ENCODE measurements around the gene GABPB1. TPM values are rescaled to one million over a fixed set of nuclear protein-coding genes. Genes with fewer than 3 reads are reported as not detected.
"Not testable (repeated sequence)": the region's sequence is repeated elsewhere in the genome, so short reads cannot be mapped to it uniquely, and the experiment has no call there.

Gene GABPB1
- total RNA-seq, 1 donor from 2014 or later = 13.3 TPM

DNA sequence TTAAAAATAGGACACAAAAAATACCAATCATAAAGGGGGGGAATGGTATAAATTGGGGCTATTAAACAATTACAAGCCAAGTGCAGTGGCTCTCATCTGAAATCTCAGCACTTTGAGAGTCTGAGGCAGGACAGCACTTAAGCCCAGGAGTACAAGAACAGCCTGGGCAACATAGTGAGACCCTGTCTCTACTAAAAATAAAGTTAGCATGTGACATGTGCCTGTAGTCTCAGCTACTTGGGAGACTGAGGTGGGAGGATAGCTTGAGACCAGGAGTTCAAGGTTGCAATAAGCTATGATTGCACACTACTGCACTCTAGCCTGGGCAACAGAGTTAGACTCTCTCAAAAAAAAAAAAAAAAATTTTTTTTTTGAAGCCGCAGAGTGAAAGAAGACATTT is 23.8 kb upstream of the GABPB1 start:
- no peak overlapping the region for H3K4me3 ChIP-seq
- no peaks in the 10 kb centered on the region for H3K9me3 ChIP-seq
- no peaks in the 10 kb centered on the region for H3K4me1 ChIP-seq
- H3K27ac ChIP-seq = peak overlapping the region; percentile 27
- intact Hi-C loops (cut with DNase I) = no loop called here
- no peak for DNase-seq (ENCODE audit: extremely low spot score in 2 of 2)
- TF ChIP-seq, protein P1, sequence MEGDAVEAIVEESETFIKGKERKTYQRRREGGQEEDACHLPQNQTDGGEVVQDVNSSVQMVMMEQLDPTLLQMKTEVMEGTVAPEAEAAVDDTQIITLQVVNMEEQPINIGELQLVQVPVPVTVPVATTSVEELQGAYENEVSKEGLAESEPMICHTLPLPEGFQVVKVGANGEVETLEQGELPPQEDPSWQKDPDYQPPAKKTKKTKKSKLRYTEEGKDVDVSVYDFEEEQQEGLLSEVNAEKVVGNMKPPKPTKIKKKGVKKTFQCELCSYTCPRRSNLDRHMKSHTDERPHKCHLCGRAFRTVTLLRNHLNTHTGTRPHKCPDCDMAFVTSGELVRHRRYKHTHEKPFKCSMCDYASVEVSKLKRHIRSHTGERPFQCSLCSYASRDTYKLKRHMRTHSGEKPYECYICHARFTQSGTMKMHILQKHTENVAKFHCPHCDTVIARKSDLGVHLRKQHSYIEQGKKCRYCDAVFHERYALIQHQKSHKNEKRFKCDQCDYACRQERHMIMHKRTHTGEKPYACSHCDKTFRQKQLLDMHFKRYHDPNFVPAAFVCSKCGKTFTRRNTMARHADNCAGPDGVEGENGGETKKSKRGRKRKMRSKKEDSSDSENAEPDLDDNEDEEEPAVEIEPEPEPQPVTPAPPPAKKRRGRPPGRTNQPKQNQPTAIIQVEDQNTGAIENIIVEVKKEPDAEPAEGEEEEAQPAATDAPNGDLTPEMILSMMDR (IDR thresholded peaks at IDR 0.05) = no peak
- TF ChIP-seq POLR2AphosphoS5 (IDR thresholded peaks at IDR 0.05; ENCODE audit: insufficient read depth in 1 of 2, low read depth in 1 of 2) (no peak), POLR2A (IDR thresholded peaks at IDR 0.05) (no peak)
- no peaks in the 10 kb centered on the region for H3K36me3 ChIP-seq
- no peaks in the 10 kb centered on the region for H3K27me3 ChIP-seq

DNA sequence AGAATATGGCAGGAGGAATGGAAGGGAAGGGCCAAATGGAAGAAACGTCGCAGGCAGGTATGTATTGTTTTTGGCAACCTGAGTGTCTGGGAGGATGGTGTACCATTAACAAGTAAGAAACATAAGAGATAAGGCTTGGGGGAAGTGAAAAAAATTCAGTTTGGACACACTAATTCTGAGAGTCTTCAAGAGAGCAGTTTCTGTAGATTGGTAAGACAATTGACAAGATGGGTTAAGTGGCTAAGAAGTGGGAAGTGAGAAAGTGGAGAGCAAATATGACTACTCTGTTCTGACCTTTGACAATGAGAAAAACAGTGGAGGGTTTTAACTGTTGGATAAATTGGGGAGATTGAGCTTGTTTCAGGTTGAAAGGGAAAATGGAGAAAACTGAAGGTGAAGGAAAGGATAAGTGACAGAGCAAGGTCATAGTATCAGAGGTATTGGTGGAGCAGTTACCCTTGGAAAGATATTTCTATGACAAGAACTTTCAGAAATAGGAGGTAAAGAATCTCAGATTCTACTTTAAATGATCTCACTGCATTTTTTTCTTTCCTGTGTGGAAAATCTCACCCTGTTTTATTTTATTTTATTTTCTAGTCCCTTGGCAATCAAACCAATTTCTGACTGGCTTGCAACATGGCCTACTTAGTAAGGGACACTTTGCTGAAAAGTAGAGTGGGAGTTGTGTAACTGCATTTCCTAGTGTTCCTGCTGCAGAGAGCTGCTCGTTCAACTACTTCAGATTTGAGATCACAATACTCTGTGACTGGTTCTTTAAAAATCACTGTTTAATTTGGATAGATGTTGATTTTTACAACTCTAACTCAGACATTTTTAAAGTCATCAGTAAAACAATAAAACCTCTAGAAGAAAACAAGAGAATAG is 23.1 kb upstream of the GABPB1 start:
- peak overlapping the region; percentile 27 for H3K27ac ChIP-seq
- intact Hi-C loops (cut with DNase I) = no loop called here
- H3K27me3 ChIP-seq = no peaks in the 10 kb centered on the region

DNA sequence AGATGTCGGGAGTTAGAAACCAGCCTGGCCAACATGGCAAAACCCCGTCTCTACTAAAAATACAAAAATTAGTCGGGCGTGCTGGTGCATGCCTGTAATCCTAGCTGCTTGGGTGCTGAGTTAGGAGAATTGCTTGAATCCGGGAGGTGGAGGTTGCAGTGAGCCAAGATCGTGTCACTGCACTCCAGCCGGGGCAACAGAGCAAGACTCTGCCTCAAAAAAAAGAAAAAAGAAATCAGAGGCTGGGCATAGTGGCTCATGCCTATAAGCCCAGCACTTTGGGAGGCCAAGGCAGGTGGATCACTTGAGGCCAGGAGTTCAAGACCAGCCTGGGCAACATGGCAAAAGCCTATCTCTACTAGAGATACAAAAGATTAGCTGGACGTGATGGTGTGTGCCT is 14.6 kb upstream of the GABPB1 start:
- DNase-seq (ENCODE audit: extremely low spot score in 2 of 2); H3K36me3 ChIP-seq; H3K9me3 ChIP-seq; H3K4me3 ChIP-seq; H3K27ac ChIP-seq; H3K4me1 ChIP-seq; intact Hi-C loops (cut with DNase I); H3K27me3 ChIP-seq: not testable (repeated sequence)

More for the DNA sequence above, 23.1 kb upstream of the GABPB1 start:
- H3K9me3 ChIP-seq = no peaks in the 10 kb centered on the region
- no peaks in the 10 kb centered on the region for H3K36me3 ChIP-seq
- no peak for DNase-seq (ENCODE audit: extremely low spot score in 2 of 2)
- H3K4me3 ChIP-seq = no peak overlapping the region
- TF ChIP-seq, protein P1 (IDR thresholded peaks at IDR 0.05) = no peak
- TF ChIP-seq POLR2A (IDR thresholded peaks at IDR 0.05) (no peak), POLR2AphosphoS5 (IDR thresholded peaks at IDR 0.05; ENCODE audit: insufficient read depth in 1 of 2, low read depth in 1 of 2) (no peak)
- H3K4me1 ChIP-seq = no peaks in the 10 kb centered on the region

DNA sequence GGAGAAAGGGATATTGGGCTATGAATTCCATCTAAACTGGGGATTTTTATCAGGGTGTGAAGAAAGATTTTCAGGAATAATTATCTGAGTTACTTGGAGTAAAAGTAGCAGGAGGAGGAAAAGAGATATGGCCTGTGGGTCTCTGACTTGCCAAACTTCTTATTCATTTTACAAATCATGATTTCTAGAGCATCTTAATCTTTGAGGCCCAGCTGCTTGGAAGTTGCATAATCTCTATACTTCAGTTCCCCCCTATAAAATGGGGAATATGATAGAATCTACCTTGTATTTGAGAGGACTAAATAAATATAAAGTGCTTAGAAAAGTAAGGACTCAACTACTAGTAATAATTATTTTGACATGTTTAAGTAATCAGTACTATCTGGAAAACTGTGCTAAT is 11.0 kb upstream of the GABPB1 start:
- Histone ChIP-seq H3K36me3 (peaks cover 0 to 7% of the 10 kb centered on the region in 2 donors), H3K4me1 (no peaks in the 10 kb centered on the region), H3K27me3 (no peaks in the 10 kb centered on the region), H3K9me3 (no peaks in the 10 kb centered on the region), H3K4me3 (no peak overlapping the region), H3K27ac (no peak overlapping the region)
- intact Hi-C loops (cut with DNase I) = no loop called here
- DNase-seq (ENCODE audit: extremely low spot score in 2 of 2) = no peak
- no peak for TF ChIP-seq POLR2AphosphoS5 (IDR thresholded peaks at IDR 0.05; ENCODE audit: insufficient read depth in 1 of 2, low read depth in 1 of 2)
- TF ChIP-seq, protein P1 (IDR thresholded peaks at IDR 0.05) = no peak
- TF ChIP-seq POLR2A (IDR thresholded peaks at IDR 0.05) = no peak

DNA sequence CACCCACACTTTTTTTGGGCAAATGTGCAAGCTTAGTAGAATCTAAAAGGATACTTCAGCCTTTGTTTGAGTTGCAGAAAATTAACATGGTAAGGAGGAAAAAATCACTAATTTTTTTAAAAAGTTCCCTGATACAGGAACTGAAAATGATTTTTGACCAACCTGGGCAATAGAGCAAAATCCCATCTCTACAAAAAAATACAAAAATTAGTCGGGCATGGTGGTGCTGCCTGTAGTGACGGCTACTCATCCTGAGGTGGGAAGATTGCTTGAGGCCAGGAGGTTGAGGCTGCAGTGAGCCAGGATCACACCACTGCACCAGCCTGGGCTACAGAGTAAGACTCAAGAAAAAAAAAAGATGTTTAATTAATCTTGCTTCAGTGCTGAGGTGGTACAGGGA is 10.6 kb upstream of the GABPB1 start:
- Histone ChIP-seq H3K4me3 (no peak overlapping the region), H3K27ac (no peak overlapping the region), H3K36me3 (peaks cover 0 to 7% of the 10 kb centered on the region in 2 donors), H3K4me1 (no peaks in the 10 kb centered on the region), H3K27me3 (no peaks in the 10 kb centered on the region), H3K9me3 (no peaks in the 10 kb centered on the region)
- TF ChIP-seq, protein P1 (IDR thresholded peaks at IDR 0.05) = no peak
- TF ChIP-seq POLR2AphosphoS5 (IDR thresholded peaks at IDR 0.05; ENCODE audit: insufficient read depth in 1 of 2, low read depth in 1 of 2) (no peak), POLR2A (IDR thresholded peaks at IDR 0.05) (no peak)
- no peak for DNase-seq (ENCODE audit: extremely low spot score in 2 of 2)
- intact Hi-C loops (cut with DNase I) = no loop called here
